Breast epithelium (tissue), 4 donors: ENCODE data around the gene PWWP2A. TPM values are rescaled to one million over a fixed set of nuclear protein-coding genes. Genes with fewer than 3 reads are reported as not detected.
"Not testable (repeated sequence)": the region's sequence is repeated elsewhere in the genome, so short reads cannot be mapped to it uniquely, and the experiment has no call there.

Experiments used
- DNase-seq, 2 donors: peaks; one replicate each; pipeline ENCODE4 v3.0.0-alpha.2; 2019; ENCODE audit warnings: low spot score in 2 of 2
- H3K27ac ChIP-seq, 2 donors: fragments of 200-600 bp; sonication (generic) in 1 of 2; one replicate each; pipeline ENCODE4 v1.5.1; 2016 to 2019; ENCODE audit warnings: mild to moderate bottlenecking in 1 of 2
- H3K27me3 ChIP-seq, 2 donors: fragments of 200-600 bp; sonication (generic) in 1 of 2; one replicate each; pipeline versions ENCODE4 v1.5.1 to v1.6.0; 2017 to 2019; ENCODE audit warnings: control low read depth in 1 of 2, mild to moderate bottlenecking in 1 of 2
- H3K36me3 ChIP-seq: fragments of 200-600 bp; one replicate; pipeline ENCODE4 v1.5.1; 2019
- H3K4me1 ChIP-seq, 2 donors: fragments of 200-600 bp; sonication (generic); one replicate each; pipeline ENCODE4 v1.5.1; 2016 to 2019; ENCODE audit warnings: control low read depth in 1 of 2
- H3K4me3 ChIP-seq, 3 donors: fragments of 200-600 bp; sonication (generic); 1 replicate in 2 of 3; 2 replicates in 1 of 3; pipeline ENCODE4 v1.5.1; 2016 to 2019; ENCODE audit warnings: mild to moderate bottlenecking in 3 of 3, moderate library complexity in 2 of 3
- H3K9me3 ChIP-seq, 2 donors: fragments of 200-600 bp; sonication (generic) in 1 of 2; one replicate each; pipeline ENCODE4 v1.5.1; 2016 to 2019; ENCODE audit warnings: control low read depth in 1 of 2
- CTCF ChIP-seq, 3 donors: fragments of 450-650 bp; IDR thresholded peaks; one replicate each; pipeline ENCODE4 v1.5.1; 2016 to 2017; ENCODE audit warnings: antibody characterized with exemption in 3 of 3, mild to moderate bottlenecking in 3 of 3, moderate library complexity in 3 of 3
- POLR2A ChIP-seq: fragments of 450-650 bp; IDR thresholded peaks from one replicate; pipeline ENCODE4 v1.6.1; 2016; ENCODE audit warnings: antibody characterized with exemption, mild to moderate bottlenecking, moderate library complexity
- POLR2AphosphoS5 ChIP-seq, 3 donors: sonication (generic); formaldehyde crosslinking; IDR thresholded peaks; one replicate each; pipeline ENCODE4 v1.6.1; 2017; ENCODE audit warnings: antibody characterized with exemption in 3 of 3
- intact Hi-C: fragments of 100-400 bp; cut with DNase I; formaldehyde crosslinking; loops from one replicate; pipeline ENCODE4 v1.15.1; 2023; ENCODE audit warnings: low total_unique reads
- total RNA-seq, 3 donors: library from RNA; depleted of rRNA; stranded (reverse); fragments of >200 nt; gene quantifications; one replicate each; pipeline ENCODE4 v1.1.0, GENCODE V29; 2016

Gene PWWP2A
- total RNA-seq, 3 donors from 2014 or later: 29.8 to 45.8 (median 39.3) TPM

- no peak overlapping the region for H3K4me3 ChIP-seq
- intact Hi-C loops: loop anchor here (10.0 kb wide), 1 partner anchor 50 kb away; no protein-coding TSS in a partner anchor
- no peaks in the 10 kb centered on the region for H3K9me3 ChIP-seq
- no peaks in the 10 kb centered on the region for H3K36me3 ChIP-seq
- no peak for TF ChIP-seq POLR2AphosphoS5 (IDR thresholded peaks at IDR 0.05)
- no peak for TF ChIP-seq CTCF (IDR thresholded peaks at IDR 0.05)
- TF ChIP-seq POLR2A: no peak
- DNase-seq: no peak
- H3K27me3 ChIP-seq: no peaks in the 10 kb centered on the region
- no peaks in the 10 kb centered on the region for H3K4me1 ChIP-seq
- H3K27ac ChIP-seq: no peak overlapping the region
Observed at GRCh38 chr5:160075073-160075472, 44.2 kb downstream of the PWWP2A start.

GRCh38 chr5:160071916-160072315 is 47.3 kb downstream of the PWWP2A start:
- H3K9me3 ChIP-seq: no peaks in the 10 kb centered on the region
- H3K27ac ChIP-seq: peak overlapping the region in 1 of 2 donors; percentile 13
- DNase-seq: no peak
- no peaks in the 10 kb centered on the region for H3K36me3 ChIP-seq
- no peak overlapping the region for H3K4me3 ChIP-seq
- intact Hi-C loops: loop anchor here (10.0 kb wide), 1 partner anchor 47 kb away; no protein-coding TSS in a partner anchor
- TF ChIP-seq CTCF (IDR thresholded peaks at IDR 0.05) (no peak), POLR2AphosphoS5 (IDR thresholded peaks at IDR 0.05) (no peak), POLR2A (no peak)
- H3K27me3 ChIP-seq: no peaks in the 10 kb centered on the region
- H3K4me1 ChIP-seq: no peaks in the 10 kb centered on the region

GRCh38 chr5:160071516-160071915 is 47.7 kb downstream of the PWWP2A start:
- H3K9me3 ChIP-seq: no peaks in the 10 kb centered on the region
- H3K4me3 ChIP-seq: no peak overlapping the region
- TF ChIP-seq CTCF (IDR thresholded peaks at IDR 0.05): no peak
- no peak for TF ChIP-seq POLR2A
- no peak for TF ChIP-seq POLR2AphosphoS5 (IDR thresholded peaks at IDR 0.05)
- peak overlapping the region in 1 of 2 donors; percentile 13 for H3K27ac ChIP-seq
- DNase-seq: no peak
- no peaks in the 10 kb centered on the region for H3K27me3 ChIP-seq
- no peaks in the 10 kb centered on the region for H3K4me1 ChIP-seq
- intact Hi-C loops: loop anchor here (10.0 kb wide), 1 partner anchor 47 kb away; no protein-coding TSS in a partner anchor
- H3K36me3 ChIP-seq: no peaks in the 10 kb centered on the region

- H3K27me3 ChIP-seq, intact Hi-C loops, H3K36me3 ChIP-seq, H3K4me3 ChIP-seq, H3K27ac ChIP-seq, DNase-seq, H3K4me1 ChIP-seq, H3K9me3 ChIP-seq: not testable (repeated sequence)
Observed at GRCh38 chr5:160069120-160069519, 50.1 kb downstream of the PWWP2A start.

- Histone ChIP-seq H3K4me1 (no peaks in the 10 kb centered on the region), H3K4me3 (no peak overlapping the region), H3K27ac (peak overlapping the region; percentile 72 to 80), H3K9me3 (no peaks in the 10 kb centered on the region), H3K36me3 (no peaks in the 10 kb centered on the region), H3K27me3 (no peaks in the 10 kb centered on the region)
- no peak for TF ChIP-seq POLR2A
- intact Hi-C loops: no loop called here
- peak in 1 of 2 donors; percentile 56 for DNase-seq
Observed at GRCh38 chr5:160064995-160065614, 54.1 kb downstream of the PWWP2A start.

GRCh38 chr5:160064417-160064810 is 54.8 kb downstream of the PWWP2A start:
- Histone ChIP-seq H3K36me3 (no peaks in the 10 kb centered on the region), H3K4me3 (no peak overlapping the region), H3K4me1 (no peaks in the 10 kb centered on the region), H3K27ac (peak overlapping the region; percentile 72 to 80), H3K27me3 (no peaks in the 10 kb centered on the region), H3K9me3 (no peaks in the 10 kb centered on the region)
- intact Hi-C loops: no loop called here
- DNase-seq: no peak
- no peak for TF ChIP-seq POLR2AphosphoS5 (IDR thresholded peaks at IDR 0.05)
- no peak for TF ChIP-seq CTCF (IDR thresholded peaks at IDR 0.05)
- no peak for TF ChIP-seq POLR2A
